HCT116 (cell line): Measurements from ENCODE around the gene HEXA.

Source experiments
- CBX3 ChIP-seq: IDR thresholded peaks from 2 replicates; pipeline ENCODE4 v1.6.1; 2012; ENCODE audit warnings: low read depth
- CEBPB ChIP-seq: IDR thresholded peaks from 2 replicates; pipeline ENCODE4 v1.6.1; 2012; ENCODE audit warnings: low read depth
- EGR1 ChIP-seq: IDR thresholded peaks from 2 replicates; pipeline ENCODE4 v1.6.1; 2012; ENCODE audit warnings: low read depth
- EZH2 ChIP-seq: fragments of 200-600 bp; sonication (generic); IDR thresholded peaks from 2 replicates; pipeline ENCODE4 v1.6.1; 2017; ENCODE audit warnings: antibody characterized with exemption, mixed run types
- EZH2phosphoT487 ChIP-seq: fragments of 200-600 bp; IDR thresholded peaks from 2 replicates; pipeline ENCODE4 v1.6.1; 2018; ENCODE audit warnings: antibody characterized with exemption, borderline replicate concordance
- POLR2A ChIP-seq: IDR thresholded peaks from 2 replicates; pipeline ENCODE4 v1.7.0; 2011; ENCODE audit warnings: borderline replicate concordance; ENCODE audit not compliant: insufficient read depth, insufficient read length; ENCODE audit errors: extremely low read depth
- POLR2AphosphoS5 ChIP-seq: IDR thresholded peaks from 2 replicates; pipeline ENCODE4 v1.6.1; 2011; ENCODE audit warnings: mild to moderate bottlenecking, low read depth, low read length, moderate library complexity
- YY1 ChIP-seq: IDR thresholded peaks from 2 replicates; pipeline ENCODE4 v1.6.1; 2011; ENCODE audit warnings: low read length, low read depth, moderate library complexity, mild to moderate bottlenecking; ENCODE audit not compliant: insufficient replicate concordance; ENCODE audit errors: extremely low read depth
- TF ChIP-seq, protein P1 (sequence below): IDR thresholded peaks from 2 replicates; pipeline ENCODE4 v1.6.1; 2012
- TF ChIP-seq, protein P2 (sequence below), 3 experiments: fragments of 200-600 bp in 1 of 3; sonication (generic) in 1 of 3; IDR thresholded peaks in 2 of 3; conservative IDR thresholded peaks in 1 of 3; 2 replicates each; pipeline ENCODE4 v1.5.1; 2012 to 2017; ENCODE audit warnings: low read depth in 2 of 3, low read length in 2 of 3, antibody characterized with exemption in 1 of 3, borderline replicate concordance in 1 of 3, control low read depth in 1 of 3, mild to moderate bottlenecking in 1 of 3, mixed read lengths in 1 of 3, mixed run types in 1 of 3, moderate library complexity in 1 of 3; ENCODE audit not compliant: insufficient read depth in 1 of 3
- TF ChIP-seq, protein P3 (sequence below): IDR thresholded peaks from 2 replicates; pipeline ENCODE4 v1.6.1; 2011; ENCODE audit warnings: mild to moderate bottlenecking, low read length, moderate library complexity; ENCODE audit not compliant: insufficient replicate concordance; ENCODE audit errors: extremely low read depth
- TF ChIP-seq, protein P4 (sequence below): IDR thresholded peaks from 2 replicates; pipeline ENCODE4 v1.6.1; 2012; ENCODE audit warnings: low read depth

DNA sequence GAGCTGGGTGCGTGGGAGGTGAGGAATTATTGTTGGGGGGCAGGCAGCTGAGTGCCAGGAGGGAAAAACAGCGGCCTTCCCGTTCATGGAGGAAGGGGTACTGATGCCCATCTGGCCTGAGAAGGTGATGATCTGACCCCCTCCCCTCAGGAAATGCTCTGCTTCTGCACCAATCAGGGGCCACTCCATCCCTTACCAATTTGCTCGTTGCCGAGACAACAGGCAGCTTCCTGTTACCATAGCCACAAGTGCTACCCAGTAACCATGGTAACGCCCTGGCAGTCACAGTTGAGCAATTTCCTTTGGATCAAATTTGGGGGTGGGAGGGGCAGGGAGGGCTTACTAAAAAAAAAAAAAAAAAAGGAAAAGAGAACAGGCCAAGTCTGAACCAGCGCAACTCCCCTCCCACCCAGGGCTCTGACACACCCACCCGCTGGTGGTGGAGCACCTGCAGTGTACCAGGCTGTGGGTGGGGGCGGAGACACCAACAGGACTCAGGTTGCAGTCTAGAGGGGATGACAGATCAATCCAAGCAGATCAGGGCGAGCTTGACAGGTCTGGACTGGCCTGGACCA is 69.5 kb downstream of the HEXA start:
- no peak for TF ChIP-seq EZH2phosphoT487
- TF ChIP-seq POLR2AphosphoS5 = no peak
- TF ChIP-seq, protein P1, sequence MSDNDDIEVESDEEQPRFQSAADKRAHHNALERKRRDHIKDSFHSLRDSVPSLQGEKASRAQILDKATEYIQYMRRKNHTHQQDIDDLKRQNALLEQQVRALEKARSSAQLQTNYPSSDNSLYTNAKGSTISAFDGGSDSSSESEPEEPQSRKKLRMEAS = no peak
- no peak for TF ChIP-seq EZH2
- TF ChIP-seq CEBPB = no peak
- TF ChIP-seq, protein P2, sequence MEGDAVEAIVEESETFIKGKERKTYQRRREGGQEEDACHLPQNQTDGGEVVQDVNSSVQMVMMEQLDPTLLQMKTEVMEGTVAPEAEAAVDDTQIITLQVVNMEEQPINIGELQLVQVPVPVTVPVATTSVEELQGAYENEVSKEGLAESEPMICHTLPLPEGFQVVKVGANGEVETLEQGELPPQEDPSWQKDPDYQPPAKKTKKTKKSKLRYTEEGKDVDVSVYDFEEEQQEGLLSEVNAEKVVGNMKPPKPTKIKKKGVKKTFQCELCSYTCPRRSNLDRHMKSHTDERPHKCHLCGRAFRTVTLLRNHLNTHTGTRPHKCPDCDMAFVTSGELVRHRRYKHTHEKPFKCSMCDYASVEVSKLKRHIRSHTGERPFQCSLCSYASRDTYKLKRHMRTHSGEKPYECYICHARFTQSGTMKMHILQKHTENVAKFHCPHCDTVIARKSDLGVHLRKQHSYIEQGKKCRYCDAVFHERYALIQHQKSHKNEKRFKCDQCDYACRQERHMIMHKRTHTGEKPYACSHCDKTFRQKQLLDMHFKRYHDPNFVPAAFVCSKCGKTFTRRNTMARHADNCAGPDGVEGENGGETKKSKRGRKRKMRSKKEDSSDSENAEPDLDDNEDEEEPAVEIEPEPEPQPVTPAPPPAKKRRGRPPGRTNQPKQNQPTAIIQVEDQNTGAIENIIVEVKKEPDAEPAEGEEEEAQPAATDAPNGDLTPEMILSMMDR (IDR thresholded peaks at IDR 0.05 in 2 of 3, conservative IDR thresholded peaks at IDR 0.05 in 1 of 3; ENCODE audit: borderline replicate concordance in 1 of 3, insufficient read depth in 1 of 3, low read depth in 2 of 3, low read length in 2 of 3) = no peak
- no peak for TF ChIP-seq POLR2A
- TF ChIP-seq, protein P3, sequence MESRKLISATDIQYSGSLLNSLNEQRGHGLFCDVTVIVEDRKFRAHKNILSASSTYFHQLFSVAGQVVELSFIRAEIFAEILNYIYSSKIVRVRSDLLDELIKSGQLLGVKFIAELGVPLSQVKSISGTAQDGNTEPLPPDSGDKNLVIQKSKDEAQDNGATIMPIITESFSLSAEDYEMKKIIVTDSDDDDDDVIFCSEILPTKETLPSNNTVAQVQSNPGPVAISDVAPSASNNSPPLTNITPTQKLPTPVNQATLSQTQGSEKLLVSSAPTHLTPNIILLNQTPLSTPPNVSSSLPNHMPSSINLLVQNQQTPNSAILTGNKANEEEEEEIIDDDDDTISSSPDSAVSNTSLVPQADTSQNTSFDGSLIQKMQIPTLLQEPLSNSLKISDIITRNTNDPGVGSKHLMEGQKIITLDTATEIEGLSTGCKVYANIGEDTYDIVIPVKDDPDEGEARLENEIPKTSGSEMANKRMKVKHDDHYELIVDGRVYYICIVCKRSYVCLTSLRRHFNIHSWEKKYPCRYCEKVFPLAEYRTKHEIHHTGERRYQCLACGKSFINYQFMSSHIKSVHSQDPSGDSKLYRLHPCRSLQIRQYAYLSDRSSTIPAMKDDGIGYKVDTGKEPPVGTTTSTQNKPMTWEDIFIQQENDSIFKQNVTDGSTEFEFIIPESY = no peak
- no peak for TF ChIP-seq YY1
- TF ChIP-seq CBX3 = no peak
- TF ChIP-seq, protein P4, sequence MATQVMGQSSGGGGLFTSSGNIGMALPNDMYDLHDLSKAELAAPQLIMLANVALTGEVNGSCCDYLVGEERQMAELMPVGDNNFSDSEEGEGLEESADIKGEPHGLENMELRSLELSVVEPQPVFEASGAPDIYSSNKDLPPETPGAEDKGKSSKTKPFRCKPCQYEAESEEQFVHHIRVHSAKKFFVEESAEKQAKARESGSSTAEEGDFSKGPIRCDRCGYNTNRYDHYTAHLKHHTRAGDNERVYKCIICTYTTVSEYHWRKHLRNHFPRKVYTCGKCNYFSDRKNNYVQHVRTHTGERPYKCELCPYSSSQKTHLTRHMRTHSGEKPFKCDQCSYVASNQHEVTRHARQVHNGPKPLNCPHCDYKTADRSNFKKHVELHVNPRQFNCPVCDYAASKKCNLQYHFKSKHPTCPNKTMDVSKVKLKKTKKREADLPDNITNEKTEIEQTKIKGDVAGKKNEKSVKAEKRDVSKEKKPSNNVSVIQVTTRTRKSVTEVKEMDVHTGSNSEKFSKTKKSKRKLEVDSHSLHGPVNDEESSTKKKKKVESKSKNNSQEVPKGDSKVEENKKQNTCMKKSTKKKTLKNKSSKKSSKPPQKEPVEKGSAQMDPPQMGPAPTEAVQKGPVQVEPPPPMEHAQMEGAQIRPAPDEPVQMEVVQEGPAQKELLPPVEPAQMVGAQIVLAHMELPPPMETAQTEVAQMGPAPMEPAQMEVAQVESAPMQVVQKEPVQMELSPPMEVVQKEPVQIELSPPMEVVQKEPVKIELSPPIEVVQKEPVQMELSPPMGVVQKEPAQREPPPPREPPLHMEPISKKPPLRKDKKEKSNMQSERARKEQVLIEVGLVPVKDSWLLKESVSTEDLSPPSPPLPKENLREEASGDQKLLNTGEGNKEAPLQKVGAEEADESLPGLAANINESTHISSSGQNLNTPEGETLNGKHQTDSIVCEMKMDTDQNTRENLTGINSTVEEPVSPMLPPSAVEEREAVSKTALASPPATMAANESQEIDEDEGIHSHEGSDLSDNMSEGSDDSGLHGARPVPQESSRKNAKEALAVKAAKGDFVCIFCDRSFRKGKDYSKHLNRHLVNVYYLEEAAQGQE = no peak
- TF ChIP-seq EGR1 = no peak
